HTR-8/SVneo (cell line): Measurements from ENCODE around the gene TAOK1.

Source experiments
- DNase-seq: peaks from one replicate; pipeline ENCODE4 v3.0.0; 2011; ENCODE audit warnings: low spot score, mixed read lengths; ENCODE audit not compliant: insufficient read length
- FAIRE-seq: peaks from 2 replicates; lab custom pipeline; 2011; peaks lifted over from hg19 to GRCh38; lab: Jason Lieb, UNC

TAOK1 gene

GRCh38 chr17:29578626-29579485, 188.7 kb downstream of the TAOK1 start:
- FAIRE-seq = no peak
- no peak for DNase-seq

- FAIRE-seq = peak; percentile 99
- peak; percentile 95 for DNase-seq
Observed at GRCh38 chr17:29579866-29580771, 190.0 kb downstream of the TAOK1 start.

GRCh38 chr17:29581583-29582253, 191.6 kb downstream of the TAOK1 start:
- DNase-seq (no peak), FAIRE-seq (peak; percentile 86)

GRCh38 chr17:29582254-29582765, 192.1 kb downstream of the TAOK1 start:
- FAIRE-seq = no peak
- no peak for DNase-seq

- DNase-seq (no peak), FAIRE-seq (peak; percentile 55)
Observed at GRCh38 chr17:29582772-29583171, 192.6 kb downstream of the TAOK1 start.

GRCh38 chr17:29583324-29584248, 193.4 kb downstream of the TAOK1 start:
- FAIRE-seq = no peak
- no peak for DNase-seq

- DNase-seq = no peak
- no peak for FAIRE-seq
Observed at GRCh38 chr17:29584452-29585079, 194.4 kb downstream of the TAOK1 start.

GRCh38 chr17:29585080-29585751, 195.1 kb downstream of the TAOK1 start:
- FAIRE-seq (peak; percentile 58), DNase-seq (peak; percentile 26)

- FAIRE-seq = no peak
Observed at GRCh38 chr17:29586676-29587469, 196.7 kb downstream of the TAOK1 start.

GRCh38 chr17:29587591-29587990, 197.4 kb downstream of the TAOK1 start:
- DNase-seq = no peak
- FAIRE-seq = no peak

More at GRCh38 chr17:29586676-29587469, 196.7 kb downstream of the TAOK1 start:
- DNase-seq = no peak

- no peak for DNase-seq
- no peak for FAIRE-seq
Observed at GRCh38 chr17:29588017-29588561, 197.9 kb downstream of the TAOK1 start.

GRCh38 chr17:29588562-29589411, 198.6 kb downstream of the TAOK1 start:
- FAIRE-seq (peak; percentile 62), DNase-seq (peak; percentile 34)

- DNase-seq (peak; percentile 84), FAIRE-seq (peak; percentile 44)
Observed at GRCh38 chr17:29589524-29590410, 199.6 kb downstream of the TAOK1 start, which contains the start of gene GIT1. Gene GIT1 (minus strand): TSS chr17:29589648. CDS start chr17:29589378, 270 bp downstream.

- peak; percentile 54 for DNase-seq
- FAIRE-seq = no peak
Observed at GRCh38 chr17:29590411-29591145, 200.4 kb downstream of the TAOK1 start.
